PC-9 (cell line): ENCODE results near the gene TBCD.

Experiments used
- CTCF ChIP-seq: fragments of 200-600 bp; sonication (generic); conservative IDR thresholded peaks from 2 replicates; pipeline ENCODE4 v1.6.1; 2017; ENCODE audit warnings: mixed run types, antibody characterized with exemption, mild to moderate bottlenecking, moderate library complexity
- EZH2 ChIP-seq: fragments of 200-600 bp; sonication (generic); IDR thresholded peaks from 2 replicates; pipeline ENCODE4 v1.8.0; 2017; ENCODE audit warnings: antibody characterized with exemption, low read depth

- no peak for TF ChIP-seq CTCF
- TF ChIP-seq EZH2 = no peak
These were observed 197.1 kb downstream of the TBCD start for GRCh38 chr17:82948957-82949356.
